Measurements from ENCODE around the gene ADCY5.
A peak's percentile ranks its signal among the peaks of the same experiment; 100 is the strongest.

The ADCY5 gene

GRCh38 chr3:123431658-123432324 is 17.1 kb downstream of the ADCY5 start (continued):
- TF ChIP-seq HIC1 (tag by site-specific recombination; IDR thresholded peaks at IDR 0.05) (no peak), ZNF544 (tag by site-specific recombination; IDR thresholded peaks at IDR 0.05) (no peak), ZNF239 (tag by site-specific recombination; IDR thresholded peaks at IDR 0.05) (no peak), WT1 (tag by site-specific recombination; IDR thresholded peaks at IDR 0.05) (peak; percentile 98), KLF16 (tag by site-specific recombination; IDR thresholded peaks at IDR 0.05) (peak; percentile 68), ZNF248 (tag by site-specific recombination; IDR thresholded peaks at IDR 0.05) (no peak), ZNF776 (tag by site-specific recombination; IDR thresholded peaks at IDR 0.05; ENCODE audit: borderline replicate concordance) (no peak; the same call in 1 of the 2 replicates), ZFP37 (tag by site-specific recombination; IDR thresholded peaks at IDR 0.05) (no peak), HOXD13 (CRISPR knock-in tag; IDR thresholded peaks at IDR 0.05; ENCODE audit: borderline replicate concordance) (peak; percentile 84; the same call in 1 of the 2 replicates), ZNF280C (tag by site-specific recombination; IDR thresholded peaks at IDR 0.05) (no peak), ZNF571 (tag by site-specific recombination; IDR thresholded peaks at IDR 0.05) (no peak), ZNF629 (tag by site-specific recombination; IDR thresholded peaks at IDR 0.05) (peak; percentile 88), ZNF704 (tag by site-specific recombination; IDR thresholded peaks at IDR 0.05) (no peak), ZNF26 (tag by site-specific recombination; IDR thresholded peaks at IDR 0.05) (no peak), PATZ1 (tag by site-specific recombination; IDR thresholded peaks at IDR 0.05) (peak; percentile 68), ZNF175 (tag by site-specific recombination; IDR thresholded peaks at IDR 0.05) (no peak), INSM2 (tag by site-specific recombination; IDR thresholded peaks at IDR 0.05) (peak; percentile 91), SCRT1 (tag by site-specific recombination; IDR thresholded peaks at IDR 0.05; ENCODE audit: borderline replicate concordance) (no peak), ZNF510 (tag by site-specific recombination; IDR thresholded peaks at IDR 0.05; ENCODE audit: insufficient replicate concordance) (no peak), PBX3 (CRISPR knock-in tag; IDR thresholded peaks at IDR 0.05) (no peak), YY1 (tag by site-specific recombination; IDR thresholded peaks at IDR 0.05) (no peak; the same call in 1 of the 2 replicates), ZSCAN30 (tag by site-specific recombination; IDR thresholded peaks at IDR 0.05) (peak; percentile 86; the same call in 1 of the 2 replicates), ZNF169 (tag by site-specific recombination; IDR thresholded peaks at IDR 0.05) (no peak)
- TF ChIP-seq, protein P1, sequence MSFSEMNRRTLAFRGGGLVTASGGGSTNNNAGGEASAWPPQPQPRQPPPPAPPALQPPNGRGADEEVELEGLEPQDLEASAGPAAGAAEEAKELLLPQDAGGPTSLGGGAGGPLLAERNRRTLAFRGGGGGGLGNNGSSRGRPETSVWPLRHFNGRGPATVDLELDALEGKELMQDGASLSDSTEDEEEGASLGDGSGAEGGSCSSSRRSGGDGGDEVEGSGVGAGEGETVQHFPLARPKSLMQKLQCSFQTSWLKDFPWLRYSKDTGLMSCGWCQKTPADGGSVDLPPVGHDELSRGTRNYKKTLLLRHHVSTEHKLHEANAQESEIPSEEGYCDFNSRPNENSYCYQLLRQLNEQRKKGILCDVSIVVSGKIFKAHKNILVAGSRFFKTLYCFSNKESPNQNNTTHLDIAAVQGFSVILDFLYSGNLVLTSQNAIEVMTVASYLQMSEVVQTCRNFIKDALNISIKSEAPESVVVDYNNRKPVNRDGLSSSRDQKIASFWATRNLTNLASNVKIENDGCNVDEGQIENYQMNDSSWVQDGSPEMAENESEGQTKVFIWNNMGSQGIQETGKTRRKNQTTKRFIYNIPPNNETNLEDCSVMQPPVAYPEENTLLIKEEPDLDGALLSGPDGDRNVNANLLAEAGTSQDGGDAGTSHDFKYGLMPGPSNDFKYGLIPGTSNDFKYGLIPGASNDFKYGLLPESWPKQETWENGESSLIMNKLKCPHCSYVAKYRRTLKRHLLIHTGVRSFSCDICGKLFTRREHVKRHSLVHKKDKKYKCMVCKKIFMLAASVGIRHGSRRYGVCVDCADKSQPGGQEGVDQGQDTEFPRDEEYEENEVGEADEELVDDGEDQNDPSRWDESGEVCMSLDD (tag by site-specific recombination; IDR thresholded peaks at IDR 0.05), result no peak
